Measurements from ENCODE around the gene BRD4.

Gene BRD4

GRCh38 chr19:15248648-15249527 is 83.5 kb downstream of the BRD4 start:
- Histone ChIP-seq H3K27me3 (ENCODE audit: insufficient read depth, low read length) (no peaks in the 10 kb centered on the region), H3K9me3 (ENCODE audit: insufficient read depth, low read depth, low read length) (no peaks in the 10 kb centered on the region), H3K27ac (ENCODE audit: low read length) (no peak overlapping the region), H3K4me1 (ENCODE audit: insufficient read depth, low read length) (peaks cover 5% of the 10 kb centered on the region; the same call in 1 of the 2 replicates), H3K36me3 (ENCODE audit: insufficient read depth, low read depth, low read length) (peaks cover 92% of the 10 kb centered on the region), H3K4me3 (ENCODE audit: low read length) (no peak overlapping the region), H3K9ac (ENCODE audit: low read depth, low read length) (no peak overlapping the region)

DNA sequence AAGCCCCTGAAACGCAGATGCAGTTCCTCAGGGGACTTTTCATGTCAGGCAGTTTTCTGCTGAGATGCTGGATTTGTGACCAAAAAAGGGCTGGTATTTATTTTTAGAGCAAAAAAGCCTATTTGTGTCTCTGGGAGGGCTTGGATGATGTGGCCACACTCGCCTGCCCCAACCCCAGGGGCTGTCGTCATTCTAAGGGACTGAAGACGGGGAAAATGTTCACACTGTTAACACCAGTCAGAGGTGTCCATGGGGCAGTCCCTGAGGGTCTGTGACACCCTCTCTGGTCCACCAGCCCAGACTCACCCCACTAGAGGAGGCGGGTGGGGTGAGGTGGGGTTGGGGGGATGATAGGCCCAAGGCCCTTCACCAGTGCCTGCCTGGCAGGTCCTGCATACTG is 84.2 kb downstream of the BRD4 start:
- Histone ChIP-seq H3K4me3 (ENCODE audit: low read length) (no peak overlapping the region), H3K27me3 (ENCODE audit: insufficient read depth, low read length) (no peaks in the 10 kb centered on the region), H3K9me3 (ENCODE audit: insufficient read depth, low read depth, low read length) (no peaks in the 10 kb centered on the region), H3K36me3 (ENCODE audit: insufficient read depth, low read depth, low read length) (peaks cover 91% of the 10 kb centered on the region), H3K4me1 (ENCODE audit: insufficient read depth, low read length) (peaks cover 5% of the 10 kb centered on the region; the same call in 1 of the 2 replicates), H3K9ac (ENCODE audit: low read depth, low read length) (no peak overlapping the region), H3K27ac (ENCODE audit: low read length) (no peak overlapping the region)

GRCh38 chr19:15247107-15248014 is 85.0 kb downstream of the BRD4 start:
- Histone ChIP-seq H3K4me1 (ENCODE audit: insufficient read depth, low read length) (peaks cover 5% of the 10 kb centered on the region; the same call in 1 of the 2 replicates), H3K4me3 (ENCODE audit: low read length) (no peak overlapping the region), H3K9ac (ENCODE audit: low read depth, low read length) (no peak overlapping the region), H3K27me3 (ENCODE audit: insufficient read depth, low read length) (no peaks in the 10 kb centered on the region), H3K9me3 (ENCODE audit: insufficient read depth, low read depth, low read length) (no peaks in the 10 kb centered on the region), H3K27ac (ENCODE audit: low read length) (no peak overlapping the region), H3K36me3 (ENCODE audit: insufficient read depth, low read depth, low read length) (peaks cover 87% of the 10 kb centered on the region)

DNA sequence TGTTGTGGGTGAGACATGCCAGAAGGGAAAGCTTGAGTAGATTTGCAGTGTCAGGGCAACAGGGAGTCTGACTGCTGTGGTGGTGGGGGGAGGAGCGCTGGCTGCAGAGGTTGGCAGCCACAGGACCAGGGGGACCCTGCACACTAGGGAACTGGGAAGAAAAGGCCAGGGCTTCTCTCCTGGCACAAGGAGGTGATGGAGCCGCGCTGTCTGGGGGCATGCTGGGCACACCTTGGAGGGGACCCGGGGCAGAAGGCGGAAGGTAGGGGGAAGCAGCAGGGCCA is 86.2 kb downstream of the BRD4 start:
- Histone ChIP-seq H3K4me3 (ENCODE audit: low read length) (no peak overlapping the region), H3K27me3 (ENCODE audit: insufficient read depth, low read length) (no peaks in the 10 kb centered on the region), H3K36me3 (ENCODE audit: insufficient read depth, low read depth, low read length) (peaks cover 92% of the 10 kb centered on the region), H3K4me1 (ENCODE audit: insufficient read depth, low read length) (no peaks in the 10 kb centered on the region), H3K9ac (ENCODE audit: low read depth, low read length) (no peak overlapping the region), H3K27ac (ENCODE audit: low read length) (no peak overlapping the region), H3K9me3 (ENCODE audit: insufficient read depth, low read depth, low read length) (no peaks in the 10 kb centered on the region)

GRCh38 chr19:15245370-15246197 is 86.8 kb downstream of the BRD4 start:
- no peak overlapping the region for H3K9ac ChIP-seq (ENCODE audit: low read depth, low read length)
- H3K36me3 ChIP-seq (ENCODE audit: insufficient read depth, low read depth, low read length), result peaks cover 92% of the 10 kb centered on the region
- no peak overlapping the region for H3K27ac ChIP-seq (ENCODE audit: low read length)

DNA sequence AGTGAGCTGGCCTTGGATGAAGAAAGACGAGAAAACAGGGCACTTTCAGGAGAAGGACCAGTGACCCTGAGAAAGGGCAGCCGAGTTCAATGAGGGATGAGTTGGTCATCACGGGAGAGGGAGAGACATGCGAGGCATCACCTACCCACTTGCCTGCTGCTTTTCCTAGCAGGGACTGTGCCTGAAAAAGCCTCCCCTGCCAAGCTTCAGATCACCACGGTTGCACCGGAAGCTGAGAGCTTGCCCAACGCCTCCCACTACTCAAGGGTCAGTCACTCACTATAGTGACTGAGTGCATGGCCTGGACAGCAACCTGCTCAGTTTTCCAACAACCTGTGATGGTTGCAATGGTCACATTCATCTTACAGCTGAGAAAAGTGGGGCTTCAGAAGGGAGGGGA is 87.5 kb downstream of the BRD4 start:
- Histone ChIP-seq H3K9ac (ENCODE audit: low read depth, low read length) (no peak overlapping the region), H3K4me3 (ENCODE audit: low read length) (no peak overlapping the region), H3K36me3 (ENCODE audit: insufficient read depth, low read depth, low read length) (peaks cover 92% of the 10 kb centered on the region), H3K4me1 (ENCODE audit: insufficient read depth, low read length) (no peaks in the 10 kb centered on the region), H3K27ac (ENCODE audit: low read length) (no peak overlapping the region), H3K27me3 (ENCODE audit: insufficient read depth, low read length) (no peaks in the 10 kb centered on the region), H3K9me3 (ENCODE audit: insufficient read depth, low read depth, low read length) (no peaks in the 10 kb centered on the region)

More at GRCh38 chr19:15245370-15246197, 86.8 kb downstream of the BRD4 start:
- Histone ChIP-seq H3K4me3 (ENCODE audit: low read length) (no peak overlapping the region), H3K4me1 (ENCODE audit: insufficient read depth, low read length) (no peaks in the 10 kb centered on the region), H3K9me3 (ENCODE audit: insufficient read depth, low read depth, low read length) (no peaks in the 10 kb centered on the region), H3K27me3 (ENCODE audit: insufficient read depth, low read length) (no peaks in the 10 kb centered on the region)

DNA sequence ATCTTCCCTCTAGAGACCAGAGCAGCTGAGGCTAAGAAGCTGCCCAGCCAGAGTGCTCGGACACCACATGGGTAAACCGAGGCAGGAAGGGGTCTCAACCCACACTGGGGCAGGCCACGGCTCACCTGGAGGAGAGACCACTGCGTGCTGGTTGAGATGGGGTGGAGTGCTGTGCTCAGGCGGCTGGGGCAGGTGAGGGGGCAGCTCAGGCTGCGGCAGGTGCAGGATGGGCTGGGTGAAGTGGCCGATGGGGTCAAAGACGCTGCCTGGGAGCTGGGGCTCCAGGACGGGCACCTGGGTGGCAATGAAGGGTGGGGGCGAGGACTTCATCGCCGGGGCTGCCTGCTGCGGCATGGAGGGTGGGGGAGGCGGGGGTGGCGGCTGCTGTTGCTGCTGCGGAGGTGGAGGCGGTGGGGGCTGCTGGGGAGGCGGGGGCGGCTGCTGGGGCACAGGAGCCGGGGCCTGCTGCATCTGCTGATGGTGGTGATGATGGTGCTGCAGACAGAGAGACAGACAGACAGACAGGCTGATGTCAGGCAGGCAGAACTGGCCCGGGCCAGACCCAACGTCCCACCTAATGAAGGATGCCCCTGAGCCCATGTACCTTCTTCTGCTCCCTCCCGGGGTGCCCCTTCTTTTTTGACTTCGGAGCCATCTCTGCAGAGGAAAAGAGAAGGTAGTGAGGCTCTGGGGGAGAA is 88.1 kb downstream of the BRD4 start:
- H3K27ac ChIP-seq (ENCODE audit: low read length), result no peak overlapping the region
- peaks cover 92% of the 10 kb centered on the region for H3K36me3 ChIP-seq (ENCODE audit: insufficient read depth, low read depth, low read length)
- no peak overlapping the region for H3K4me3 ChIP-seq (ENCODE audit: low read length)
- H3K4me1 ChIP-seq (ENCODE audit: insufficient read depth, low read length), result no peaks in the 10 kb centered on the region
- H3K27me3 ChIP-seq (ENCODE audit: insufficient read depth, low read length), result no peaks in the 10 kb centered on the region
- no peak overlapping the region for H3K9ac ChIP-seq (ENCODE audit: low read depth, low read length)
- no peaks in the 10 kb centered on the region for H3K9me3 ChIP-seq (ENCODE audit: insufficient read depth, low read depth, low read length)

GRCh38 chr19:15243236-15243957 is 88.9 kb downstream of the BRD4 start:
- Histone ChIP-seq H3K4me1 (ENCODE audit: insufficient read depth, low read length) (no peaks in the 10 kb centered on the region), H3K9me3 (ENCODE audit: insufficient read depth, low read depth, low read length) (no peaks in the 10 kb centered on the region), H3K9ac (ENCODE audit: low read depth, low read length) (no peak overlapping the region), H3K27ac (ENCODE audit: low read length) (no peak overlapping the region), H3K4me3 (ENCODE audit: low read length) (no peak overlapping the region), H3K27me3 (ENCODE audit: insufficient read depth, low read length) (no peaks in the 10 kb centered on the region), H3K36me3 (ENCODE audit: insufficient read depth, low read depth, low read length) (peaks cover 92% of the 10 kb centered on the region)

DNA sequence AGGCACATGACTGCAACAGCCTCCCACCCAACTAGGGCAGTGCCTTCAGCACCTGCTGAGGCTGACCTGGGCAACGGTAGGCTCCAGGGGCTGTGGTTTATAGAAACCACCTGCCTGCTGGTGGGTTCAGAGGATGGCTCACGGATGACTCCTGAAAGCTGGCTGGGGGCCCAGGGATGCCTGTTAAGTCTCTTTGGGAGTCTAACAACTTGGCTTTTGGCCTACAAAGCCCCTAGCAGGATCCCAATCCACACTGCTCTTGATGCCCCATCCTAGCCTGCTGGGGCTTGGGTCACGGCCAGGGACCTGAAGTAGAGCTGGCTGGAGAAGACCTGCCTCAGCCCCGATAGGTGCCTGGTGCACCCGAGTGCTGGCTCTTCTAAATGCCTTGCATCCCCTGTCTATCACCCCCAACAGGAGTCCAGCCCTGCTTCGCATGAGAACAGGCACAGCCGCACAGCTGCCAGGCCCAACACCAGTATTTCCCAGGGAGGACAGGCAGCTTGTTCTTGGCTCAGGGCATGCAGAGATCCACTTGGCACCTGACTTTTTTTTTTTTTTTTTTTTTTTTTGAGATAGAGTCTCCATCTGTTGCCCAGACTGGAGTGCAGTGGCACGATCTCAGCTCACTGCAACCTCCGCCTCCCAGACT is 91.0 kb downstream of the BRD4 start:
- no peaks in the 10 kb centered on the region for H3K9me3 ChIP-seq (ENCODE audit: insufficient read depth, low read depth, low read length)
- H3K9ac ChIP-seq (ENCODE audit: low read depth, low read length), result no peak overlapping the region
- H3K4me1 ChIP-seq (ENCODE audit: insufficient read depth, low read length), result no peaks in the 10 kb centered on the region
- H3K36me3 ChIP-seq (ENCODE audit: insufficient read depth, low read depth, low read length), result peaks cover 90% of the 10 kb centered on the region
- no peak overlapping the region for H3K27ac ChIP-seq (ENCODE audit: low read length)
- no peaks in the 10 kb centered on the region for H3K27me3 ChIP-seq (ENCODE audit: insufficient read depth, low read length)
- no peak overlapping the region for H3K4me3 ChIP-seq (ENCODE audit: low read length)

DNA sequence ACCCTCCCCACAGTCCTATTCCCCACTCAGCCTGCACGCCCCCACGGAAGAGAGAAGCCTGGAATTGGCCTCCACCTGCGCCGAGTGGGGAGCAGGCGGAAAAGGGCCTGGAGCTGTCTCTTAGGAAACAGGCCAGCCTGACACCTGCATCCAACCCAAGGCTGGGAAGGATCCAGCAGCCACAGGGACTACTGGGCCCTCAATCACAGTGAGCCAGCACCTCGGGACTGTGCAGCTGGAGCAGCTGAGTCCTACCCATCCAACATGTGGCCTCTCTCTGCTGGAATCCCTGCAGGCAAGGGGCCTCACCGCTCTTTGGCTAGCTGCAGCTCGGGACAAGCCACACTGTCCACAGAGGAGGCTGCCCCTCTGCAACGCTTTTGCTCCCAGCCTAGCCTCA is 91.8 kb downstream of the BRD4 start:
- Histone ChIP-seq H3K4me1 (ENCODE audit: insufficient read depth, low read length) (no peaks in the 10 kb centered on the region), H3K27me3 (ENCODE audit: insufficient read depth, low read length) (no peaks in the 10 kb centered on the region), H3K36me3 (ENCODE audit: insufficient read depth, low read depth, low read length) (peaks cover 90% of the 10 kb centered on the region), H3K27ac (ENCODE audit: low read length) (no peak overlapping the region), H3K9ac (ENCODE audit: low read depth, low read length) (no peak overlapping the region), H3K9me3 (ENCODE audit: insufficient read depth, low read depth, low read length) (no peaks in the 10 kb centered on the region), H3K4me3 (ENCODE audit: low read length) (no peak overlapping the region)

All from iPS-20b (cell line).